Natural killer cell treated with Interleukin-12 subunit alpha and Interleukin-12 subunit beta and Interleukin-15 and Interleukin-18, amount 100 ng/mL, for 72 hours (primary cell): ENCODE results near the gene KRI1. TPM values are rescaled to one million over a fixed set of nuclear protein-coding genes. Genes with fewer than 3 reads are reported as not detected.
"Not testable (repeated sequence)": the region's sequence is repeated elsewhere in the genome, so short reads cannot be mapped to it uniquely, and the experiment has no call there.

Experiments
- ATAC-seq, 2 donors: fragments of 150-1000 bp; cut with Tn5 transposase in 1 of 2; sonication (Bioruptor Pico), chemical (Tn5 transposase) in 1 of 2; 2 replicates each; pipeline ENCODE4 v1.10.0; 2021
- DNase-seq: peaks from one replicate; pipeline ENCODE4 v3.0.0; 2022; ENCODE audit warnings: low spot score
- H3K27ac Mint-ChIP-seq, 2 donors: 1 replicate in 1 of 2; 2 replicates in 1 of 2; pipeline ENCODE4 v1.8.0; 2022; ENCODE audit warnings: mixed read lengths in 2 of 2, mild to moderate bottlenecking in 1 of 2, moderate library complexity in 1 of 2
- H3K27me3 Mint-ChIP-seq, 2 donors: 1 replicate in 1 of 2; 2 replicates in 1 of 2; pipeline ENCODE4 v1.8.0; 2022; ENCODE audit warnings: mixed read lengths in 2 of 2
- H3K36me3 Mint-ChIP-seq: one replicate; pipeline ENCODE4 v1.8.0; 2022; ENCODE audit warnings: mixed read lengths
- H3K4me1 Mint-ChIP-seq, 2 donors: 1 replicate in 1 of 2; 2 replicates in 1 of 2; pipeline ENCODE4 v1.8.0; 2022; ENCODE audit warnings: low read depth in 2 of 2, mixed read lengths in 2 of 2, mild to moderate bottlenecking in 1 of 2
- H3K4me3 Mint-ChIP-seq: one replicate; pipeline ENCODE4 v1.8.0; 2022; ENCODE audit warnings: mixed read lengths
- H3K9me3 Mint-ChIP-seq: 2 replicates; pipeline ENCODE4 v1.8.0; 2022; ENCODE audit warnings: mixed read lengths
- total RNA-seq, 2 donors: library from RNA; stranded (reverse); gene quantifications; one replicate each; pipeline ENCODE4 v1.2.3, GENCODE V29; 2022

KRI1 gene
- total RNA-seq, 2 donors from 2014 or later, result 50.9 to 89.6 TPM

GRCh38 chr19:10532457-10532856 lies 33.4 kb downstream of the KRI1 start:
- peaks cover 0 to 4% of the 10 kb centered on the region in 2 donors for H3K4me1 Mint-ChIP-seq
- DNase-seq (no peak), ATAC-seq (no peak)
- H3K36me3 Mint-ChIP-seq, result no peaks in the 10 kb centered on the region
- no peak overlapping the region for H3K4me3 Mint-ChIP-seq
- H3K27ac Mint-ChIP-seq, result no peak overlapping the region
- no peaks in the 10 kb centered on the region for H3K9me3 Mint-ChIP-seq
- no peaks in the 10 kb centered on the region for H3K27me3 Mint-ChIP-seq

GRCh38 chr19:10526887-10527286 lies 38.9 kb downstream of the KRI1 start:
- H3K4me1 Mint-ChIP-seq, result peaks cover 5 to 17% of the 10 kb centered on the region in 2 donors
- H3K9me3 Mint-ChIP-seq, H3K4me3 Mint-ChIP-seq, ATAC-seq, DNase-seq, H3K27ac Mint-ChIP-seq, H3K27me3 Mint-ChIP-seq, H3K36me3 Mint-ChIP-seq: not testable (repeated sequence)

GRCh38 chr19:10525636-10526035 lies 40.2 kb downstream of the KRI1 start:
- Mint-ChIP-seq H3K27me3 (no peaks in the 10 kb centered on the region), H3K9me3 (no peaks in the 10 kb centered on the region), H3K27ac (no peak overlapping the region), H3K4me1 (peaks cover 5 to 22% of the 10 kb centered on the region in 2 donors), H3K36me3 (no peaks in the 10 kb centered on the region), H3K4me3 (no peak overlapping the region)
- ATAC-seq (no peak), DNase-seq (no peak)

GRCh38 chr19:10523135-10523636 lies 42.6 kb downstream of the KRI1 start:
- peak; percentile 78 to 94 for ATAC-seq
- peaks cover 25 to 41% of the 10 kb centered on the region in 2 donors for H3K4me1 Mint-ChIP-seq
- no peaks in the 10 kb centered on the region for H3K27me3 Mint-ChIP-seq
- peak overlapping the region; percentile 39 for H3K4me3 Mint-ChIP-seq
- H3K27ac Mint-ChIP-seq, result peak overlapping the region; percentile 73 to 90
- H3K9me3 Mint-ChIP-seq, result no peaks in the 10 kb centered on the region
- no peaks in the 10 kb centered on the region for H3K36me3 Mint-ChIP-seq
- peak; percentile 83 for DNase-seq

- Mint-ChIP-seq H3K36me3 (no peaks in the 10 kb centered on the region), H3K27me3 (no peaks in the 10 kb centered on the region), H3K4me1 (peaks cover 32 to 47% of the 10 kb centered on the region in 2 donors), H3K9me3 (no peaks in the 10 kb centered on the region), H3K27ac (peak overlapping the region; percentile 73 to 90), H3K4me3 (peak overlapping the region; percentile 57)
- DNase-seq (no peak), ATAC-seq (no peak)
Measured at GRCh38 chr19:10521461-10522171, 44.2 kb downstream of the KRI1 start.

GRCh38 chr19:10520652-10521318 lies 45.0 kb downstream of the KRI1 start:
- Mint-ChIP-seq H3K36me3 (no peaks in the 10 kb centered on the region), H3K4me3 (no peak overlapping the region), H3K27me3 (no peaks in the 10 kb centered on the region), H3K27ac (no peak overlapping the region), H3K9me3 (no peaks in the 10 kb centered on the region), H3K4me1 (peaks cover 37 to 52% of the 10 kb centered on the region in 2 donors)
- DNase-seq (no peak), ATAC-seq (no peak)

- no peak for DNase-seq
- ATAC-seq, result no peak
- peaks cover 42 to 58% of the 10 kb centered on the region in 2 donors for H3K4me1 Mint-ChIP-seq
- no peaks in the 10 kb centered on the region for H3K27me3 Mint-ChIP-seq
- H3K9me3 Mint-ChIP-seq, result no peaks in the 10 kb centered on the region
- peak overlapping the region; percentile 82 for H3K4me3 Mint-ChIP-seq
- peak overlapping the region; percentile 64 to 86 for H3K27ac Mint-ChIP-seq
- no peaks in the 10 kb centered on the region for H3K36me3 Mint-ChIP-seq
Measured at GRCh38 chr19:10519421-10519820, 46.4 kb downstream of the KRI1 start.

GRCh38 chr19:10518444-10519361 lies 47.1 kb downstream of the KRI1 start:
- Mint-ChIP-seq H3K36me3 (peaks cover under 1% of the 10 kb centered on the region), H3K27ac (peak overlapping the region; percentile 64 to 86), H3K9me3 (no peaks in the 10 kb centered on the region), H3K4me1 (peaks cover 45 to 59% of the 10 kb centered on the region in 2 donors), H3K4me3 (peak overlapping the region; percentile 82), H3K27me3 (no peaks in the 10 kb centered on the region)
- DNase-seq (peak; percentile 75), ATAC-seq (peak in 1 of 2 donors; percentile 32)

GRCh38 chr19:10517760-10518443 lies 47.9 kb downstream of the KRI1 start:
- Mint-ChIP-seq H3K4me1 (peaks cover 53 to 63% of the 10 kb centered on the region in 2 donors), H3K27me3 (no peaks in the 10 kb centered on the region), H3K36me3 (peaks cover 8% of the 10 kb centered on the region), H3K27ac (peak overlapping the region; percentile 64 to 86), H3K4me3 (peak overlapping the region; percentile 82), H3K9me3 (no peaks in the 10 kb centered on the region)
- DNase-seq, result peak; percentile 67
- peak in 1 of 2 donors; percentile 8 for ATAC-seq

GRCh38 chr19:10517361-10517759 lies 48.5 kb downstream of the KRI1 start, which contains the start of gene S1PR5:
TSS of gene S1PR5 (minus strand) at chr19:10517447. CDS start at chr19:10515011, 2,436 bp downstream.
- DNase-seq (peak; percentile 82), ATAC-seq (peak; percentile 57 to 66)
- H3K36me3 Mint-ChIP-seq, result peaks cover 8% of the 10 kb centered on the region
- H3K4me1 Mint-ChIP-seq, result peaks cover 56 to 61% of the 10 kb centered on the region in 2 donors
- H3K27ac Mint-ChIP-seq, result peak within 1 kb of the TSS; percentile 73 to 86
- peak within 1 kb of the TSS; percentile 87 for H3K4me3 Mint-ChIP-seq
- no peaks in the 10 kb centered on the region for H3K9me3 Mint-ChIP-seq
- no peaks in the 10 kb centered on the region for H3K27me3 Mint-ChIP-seq

GRCh38 chr19:10516671-10517286 lies 49.0 kb downstream of the KRI1 start:
- peak overlapping the region; percentile 73 to 74 for H3K27ac Mint-ChIP-seq
- DNase-seq (peak; percentile 77), ATAC-seq (peak; percentile 56 to 57)
- H3K9me3 Mint-ChIP-seq, result no peaks in the 10 kb centered on the region
- peaks cover 8% of the 10 kb centered on the region for H3K36me3 Mint-ChIP-seq
- H3K4me3 Mint-ChIP-seq, result peak overlapping the region; percentile 87
- H3K27me3 Mint-ChIP-seq, result no peaks in the 10 kb centered on the region
- H3K4me1 Mint-ChIP-seq, result peaks cover 56% of the 10 kb centered on the region in 2 donors

- H3K4me1 Mint-ChIP-seq, result peaks cover 54 to 56% of the 10 kb centered on the region in 2 donors
- H3K9me3 Mint-ChIP-seq, result no peaks in the 10 kb centered on the region
- H3K4me3 Mint-ChIP-seq, result peak overlapping the region; percentile 87
- H3K27me3 Mint-ChIP-seq, result no peaks in the 10 kb centered on the region
- H3K36me3 Mint-ChIP-seq, result peaks cover 8% of the 10 kb centered on the region
- ATAC-seq, result peak; percentile 77 to 82
- peak overlapping the region; percentile 73 to 74 for H3K27ac Mint-ChIP-seq
- DNase-seq, result peak; percentile 90
Measured at GRCh38 chr19:10516064-10516385, 49.8 kb downstream of the KRI1 start.
